Liver (tissue), 3 donors: ENCODE results near the gene TLE2.

Experiments
- FOXA1 ChIP-seq: IDR thresholded peaks from 2 replicates; pipeline ENCODE4 v1.6.1; 2016; ENCODE audit warnings: antibody characterized with exemption
- RAD21 ChIP-seq, 2 donors: IDR thresholded peaks; 2 replicates each; pipeline ENCODE4 v1.6.1; 2016; ENCODE audit warnings: antibody characterized with exemption in 2 of 2, mild to moderate bottlenecking in 2 of 2
- TF ChIP-seq, protein P1 (sequence below): fragments of 150-350 bp; IDR thresholded peaks from 2 replicates; pipeline ENCODE4 v1.5.1; 2017; ENCODE audit warnings: improper control_type of control experiment, low read depth, low read length; ENCODE audit not compliant: missing input control
- TF ChIP-seq, protein P2 (sequence below): IDR thresholded peaks from 2 replicates; pipeline ENCODE4 v1.6.1; 2016; ENCODE audit warnings: antibody characterized with exemption
- donor health status: healthy.
- donor health status: healthy.

DNA sequence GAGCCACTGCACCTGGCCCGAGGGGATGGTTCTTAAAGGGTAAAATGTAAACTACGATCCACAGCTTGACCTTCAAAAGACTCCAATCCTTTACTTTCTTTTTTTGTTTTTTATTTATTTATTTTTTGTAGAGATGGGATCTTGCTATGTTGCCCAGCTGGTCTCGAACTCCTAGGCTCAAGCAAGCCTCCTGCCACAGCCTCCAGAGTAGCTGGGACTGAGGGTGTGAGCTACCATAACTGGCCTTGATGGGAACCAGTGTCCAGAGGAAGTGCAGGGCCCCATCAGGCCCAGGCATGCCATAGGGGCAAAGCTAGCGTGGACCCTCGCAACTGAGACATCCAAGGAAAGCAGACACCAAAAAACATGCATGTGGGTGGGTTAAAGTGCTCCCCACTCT lies 66.0 kb downstream of the TLE2 start:
- TF ChIP-seq RAD21 (IDR thresholded peaks at IDR 0.05) (no peak), FOXA1 (no peak)
- TF ChIP-seq, protein P1, sequence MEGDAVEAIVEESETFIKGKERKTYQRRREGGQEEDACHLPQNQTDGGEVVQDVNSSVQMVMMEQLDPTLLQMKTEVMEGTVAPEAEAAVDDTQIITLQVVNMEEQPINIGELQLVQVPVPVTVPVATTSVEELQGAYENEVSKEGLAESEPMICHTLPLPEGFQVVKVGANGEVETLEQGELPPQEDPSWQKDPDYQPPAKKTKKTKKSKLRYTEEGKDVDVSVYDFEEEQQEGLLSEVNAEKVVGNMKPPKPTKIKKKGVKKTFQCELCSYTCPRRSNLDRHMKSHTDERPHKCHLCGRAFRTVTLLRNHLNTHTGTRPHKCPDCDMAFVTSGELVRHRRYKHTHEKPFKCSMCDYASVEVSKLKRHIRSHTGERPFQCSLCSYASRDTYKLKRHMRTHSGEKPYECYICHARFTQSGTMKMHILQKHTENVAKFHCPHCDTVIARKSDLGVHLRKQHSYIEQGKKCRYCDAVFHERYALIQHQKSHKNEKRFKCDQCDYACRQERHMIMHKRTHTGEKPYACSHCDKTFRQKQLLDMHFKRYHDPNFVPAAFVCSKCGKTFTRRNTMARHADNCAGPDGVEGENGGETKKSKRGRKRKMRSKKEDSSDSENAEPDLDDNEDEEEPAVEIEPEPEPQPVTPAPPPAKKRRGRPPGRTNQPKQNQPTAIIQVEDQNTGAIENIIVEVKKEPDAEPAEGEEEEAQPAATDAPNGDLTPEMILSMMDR, result no peak
- TF ChIP-seq, protein P2, sequence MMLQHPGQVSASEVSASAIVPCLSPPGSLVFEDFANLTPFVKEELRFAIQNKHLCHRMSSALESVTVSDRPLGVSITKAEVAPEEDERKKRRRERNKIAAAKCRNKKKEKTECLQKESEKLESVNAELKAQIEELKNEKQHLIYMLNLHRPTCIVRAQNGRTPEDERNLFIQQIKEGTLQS, result no peak
